ENCODE data around the gene CD2AP.
"Not testable (repeated sequence)": the region's sequence is repeated elsewhere in the genome, so short reads cannot be mapped to it uniquely, and the experiment has no call there.

CD2AP gene

GRCh38 chr6:47563162-47563561 lies 85.6 kb downstream of the CD2AP start:
- DNase-seq (ENCODE audit: low read depth, low spot score), result no peak

DNA sequence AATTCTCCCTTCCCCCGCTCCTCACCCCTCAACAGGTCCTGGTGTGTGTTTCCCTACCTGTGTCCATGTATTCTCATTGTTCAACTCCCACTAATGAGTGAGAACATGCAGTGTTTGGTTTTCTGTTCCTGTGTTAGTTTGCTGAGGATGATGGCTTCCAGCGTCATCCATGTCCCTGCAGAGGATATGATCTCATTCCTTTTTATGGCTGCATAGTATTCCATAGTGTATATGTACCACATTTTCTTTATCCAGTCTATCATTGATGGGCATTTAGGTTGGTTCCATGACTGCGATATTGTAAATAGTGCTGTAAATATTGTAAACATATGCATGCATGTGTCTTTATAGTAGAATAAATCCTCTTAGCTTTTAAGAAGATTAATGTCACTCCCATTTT lies 89.0 kb downstream of the CD2AP start:
- not testable (repeated sequence) for DNase-seq (ENCODE audit: low read depth, low spot score)

- DNase-seq (ENCODE audit: low read depth, low spot score), result no peak
These were observed 90.0 kb downstream of the CD2AP start for GRCh38 chr6:47567586-47567985.

DNA sequence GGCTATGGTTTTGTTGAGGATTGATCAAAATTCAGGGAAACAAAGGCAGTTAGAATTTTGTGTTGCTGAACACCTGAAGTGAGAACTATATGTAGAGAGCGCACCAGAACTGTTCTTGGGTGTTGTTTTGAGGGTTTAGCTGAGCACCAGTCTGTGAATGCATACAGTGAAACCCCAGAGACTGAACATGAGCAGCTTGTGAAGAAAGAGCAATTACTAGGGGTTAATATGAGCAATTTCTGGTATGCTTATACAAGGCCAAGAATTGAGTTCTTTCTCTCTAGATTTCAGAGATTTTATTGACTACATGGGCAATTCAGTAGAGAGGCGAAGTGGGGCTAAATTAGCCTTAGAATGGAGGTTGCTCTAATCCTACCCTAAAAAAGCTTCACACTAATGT lies 93.9 kb downstream of the CD2AP start:
- no peak for DNase-seq (ENCODE audit: low read depth, low spot score)

- no peak for DNase-seq (ENCODE audit: low read depth, low spot score)
These were observed 95.5 kb downstream of the CD2AP start for GRCh38 chr6:47573109-47573508.

GRCh38 chr6:47574789-47575188 lies 97.2 kb downstream of the CD2AP start:
- DNase-seq (ENCODE audit: low read depth, low spot score), result no peak

GRCh38 chr6:47579040-47579439 lies 101.5 kb downstream of the CD2AP start:
- DNase-seq (ENCODE audit: low read depth, low spot score), result no peak

DNA sequence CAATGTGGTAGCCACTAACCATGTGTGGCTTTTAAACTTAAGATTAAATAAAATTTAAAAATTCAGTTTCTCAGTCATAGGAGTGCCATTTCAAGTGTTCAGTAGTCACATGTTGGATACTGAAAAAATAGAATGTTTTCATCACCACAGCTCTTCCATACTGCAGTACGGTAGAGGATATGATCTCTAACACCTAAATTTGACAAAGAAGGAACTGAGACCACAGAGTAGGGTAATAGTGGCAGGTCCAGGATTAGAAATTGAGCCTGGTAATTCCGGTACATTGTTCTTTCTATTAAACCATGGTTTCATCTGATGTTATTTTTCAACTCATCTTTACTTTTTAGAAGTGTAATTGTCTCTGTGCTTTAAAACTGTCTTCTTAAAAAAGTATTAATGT lies 104.0 kb downstream of the CD2AP start:
- no peak for DNase-seq (ENCODE audit: low read depth, low spot score)

GRCh38 chr6:47587493-47587892 lies 109.9 kb downstream of the CD2AP start:
- DNase-seq (ENCODE audit: low read depth, low spot score), result no peak

- no peak for DNase-seq (ENCODE audit: low read depth, low spot score)
These were observed 114.7 kb downstream of the CD2AP start for GRCh38 chr6:47592131-47592840.

DNA sequence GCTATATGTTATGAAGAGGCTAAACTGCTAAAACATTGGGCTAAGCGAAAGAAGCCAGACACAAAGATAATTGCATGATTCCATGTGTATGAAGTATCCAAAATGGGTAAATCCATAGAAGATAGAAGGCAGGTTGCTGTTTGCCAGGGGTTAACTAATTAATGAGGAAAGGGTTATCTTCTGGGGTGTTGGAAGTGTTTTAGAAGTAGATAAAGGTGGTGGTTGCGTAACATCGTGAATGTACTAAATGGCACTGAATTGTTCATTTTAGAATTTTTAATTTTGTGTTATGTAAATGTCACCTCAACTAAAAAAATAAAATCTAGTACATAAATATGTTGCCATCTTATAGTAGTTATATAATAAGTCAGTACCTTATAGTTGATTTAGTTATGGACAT lies 116.4 kb downstream of the CD2AP start:
- no peak for DNase-seq (ENCODE audit: low read depth, low spot score)

- DNase-seq (ENCODE audit: low read depth, low spot score), result no peak
These were observed 118.2 kb downstream of the CD2AP start for GRCh38 chr6:47595785-47596184.

DNA sequence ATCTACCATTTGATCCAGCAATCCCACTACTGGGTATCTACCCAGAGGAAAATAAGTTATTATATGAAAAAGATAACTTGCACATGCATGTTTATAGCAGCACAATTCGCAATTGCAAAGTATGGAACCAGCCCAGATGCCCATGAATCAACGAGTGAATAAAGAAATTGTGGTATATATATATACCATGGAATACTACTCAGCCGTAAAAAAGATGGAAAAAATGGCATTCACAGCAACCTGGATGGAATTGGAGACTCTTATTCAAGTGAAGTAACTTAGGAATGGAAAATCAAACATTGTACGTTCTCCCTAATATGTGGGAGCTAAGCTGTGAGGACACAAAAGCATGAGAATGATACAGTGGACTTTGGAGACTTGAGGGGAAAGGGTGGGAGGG lies 120.8 kb downstream of the CD2AP start:
- no peak for DNase-seq (ENCODE audit: low read depth, low spot score)

DNA sequence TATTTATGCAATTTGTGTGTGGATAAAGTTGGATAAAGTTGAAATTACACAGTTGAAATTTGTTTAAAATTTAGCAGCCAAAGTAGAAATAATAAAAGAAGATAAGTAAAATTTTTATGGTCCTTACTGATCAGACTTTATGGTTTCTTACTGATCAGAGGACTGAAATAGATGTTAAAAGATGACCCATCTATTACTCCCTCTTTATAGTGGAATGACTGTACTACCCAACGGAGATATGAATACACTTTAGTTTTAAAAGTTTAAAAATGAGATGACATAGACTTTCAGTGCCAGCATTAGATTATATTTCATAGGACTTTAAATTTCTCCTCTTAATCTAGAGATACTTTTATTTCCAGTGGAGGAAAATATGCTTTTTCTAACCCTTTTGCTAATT lies 121.9 kb downstream of the CD2AP start:
- no peak for DNase-seq (ENCODE audit: low read depth, low spot score)

- no peak for DNase-seq (ENCODE audit: low read depth, low spot score)
These were observed 125.6 kb downstream of the CD2AP start for GRCh38 chr6:47603227-47603626.

GRCh38 chr6:47603995-47604394 lies 126.4 kb downstream of the CD2AP start:
- DNase-seq (ENCODE audit: low read depth, low spot score), result no peak

- no peak for DNase-seq (ENCODE audit: low read depth, low spot score)
These were observed 144.4 kb downstream of the CD2AP start for GRCh38 chr6:47621838-47622449.

DNA sequence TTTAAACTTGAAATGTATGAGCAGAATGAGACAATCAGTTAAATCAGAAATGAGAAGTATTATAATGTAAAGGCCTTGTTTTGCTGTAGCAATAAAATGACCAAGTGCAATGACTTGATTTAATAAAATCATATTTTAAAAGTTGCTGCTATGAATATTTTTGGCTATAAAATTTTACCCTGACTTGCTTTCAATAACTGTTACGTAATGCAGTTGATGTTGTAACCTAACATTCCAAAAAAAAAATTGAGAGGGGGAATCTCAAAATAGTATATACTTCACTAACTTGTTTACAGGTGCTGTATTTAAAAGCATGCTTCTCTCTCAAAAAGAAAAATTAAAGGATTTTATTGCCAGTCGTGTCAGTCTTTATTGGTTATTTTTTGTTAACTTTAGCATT lies 149.2 kb downstream of the CD2AP start:
- no peak for DNase-seq (ENCODE audit: low read depth, low spot score)

DNA sequence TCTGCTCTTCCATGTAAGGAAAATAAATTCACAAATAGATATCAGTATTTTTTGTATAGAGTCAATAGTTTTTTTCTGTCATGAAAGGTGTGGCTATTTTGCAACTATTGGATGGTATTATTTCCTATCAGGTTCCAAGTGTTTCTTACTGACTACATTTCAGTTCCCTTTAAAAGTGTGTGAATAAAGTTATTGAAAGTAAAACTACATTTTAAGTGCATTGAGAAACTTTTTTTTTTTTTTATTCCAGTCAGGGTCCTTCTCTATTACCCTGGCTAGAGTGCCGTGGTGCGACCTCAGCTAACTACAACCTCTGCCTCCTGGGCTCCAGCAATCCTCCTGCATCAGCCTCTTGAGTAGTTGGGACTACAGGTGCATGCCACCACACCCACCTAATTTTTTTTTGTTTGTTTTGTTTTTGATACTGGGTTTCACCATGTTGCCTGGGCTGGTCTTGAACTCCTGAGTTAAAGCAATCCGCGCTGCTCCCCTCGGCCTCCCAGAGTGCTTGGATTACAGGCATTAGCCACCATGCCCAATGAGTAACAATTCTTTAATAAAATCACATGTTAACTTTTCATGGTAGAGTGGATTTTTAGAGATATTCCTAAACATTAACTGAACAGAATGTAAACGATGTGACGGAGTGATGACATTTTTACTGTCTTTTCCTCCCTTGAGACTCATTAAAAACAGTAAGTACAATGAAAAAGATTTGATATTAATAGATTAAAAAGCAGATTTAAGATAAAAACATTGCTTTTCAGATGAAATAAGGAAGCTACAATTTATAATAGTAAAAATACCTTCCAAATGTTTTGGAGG lies 151.1 kb downstream of the CD2AP start:
- DNase-seq (ENCODE audit: low read depth, low spot score), result no peak

DNA sequence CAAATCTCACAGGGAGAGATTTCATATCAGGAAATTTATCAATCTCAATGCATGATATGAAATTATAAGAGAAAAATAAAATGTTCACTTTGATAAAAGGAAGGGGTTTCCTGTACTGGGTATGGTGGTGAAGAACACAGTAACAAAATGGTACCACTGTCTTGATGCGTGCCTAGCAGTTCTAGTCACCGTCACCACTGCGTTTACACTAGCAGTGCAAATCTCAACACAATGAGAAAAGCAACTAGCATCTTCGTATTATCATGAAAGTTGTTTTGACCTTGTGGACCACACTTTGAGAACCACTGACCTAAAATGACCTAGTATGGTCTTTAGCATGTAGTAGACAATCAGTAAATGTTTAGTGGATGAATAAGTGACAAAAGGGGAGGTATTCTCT lies 152.4 kb downstream of the CD2AP start:
- DNase-seq (ENCODE audit: low read depth, low spot score), result no peak

- DNase-seq (ENCODE audit: low read depth, low spot score), result no peak
These were observed 153.0 kb downstream of the CD2AP start for GRCh38 chr6:47630587-47630986.

DNA sequence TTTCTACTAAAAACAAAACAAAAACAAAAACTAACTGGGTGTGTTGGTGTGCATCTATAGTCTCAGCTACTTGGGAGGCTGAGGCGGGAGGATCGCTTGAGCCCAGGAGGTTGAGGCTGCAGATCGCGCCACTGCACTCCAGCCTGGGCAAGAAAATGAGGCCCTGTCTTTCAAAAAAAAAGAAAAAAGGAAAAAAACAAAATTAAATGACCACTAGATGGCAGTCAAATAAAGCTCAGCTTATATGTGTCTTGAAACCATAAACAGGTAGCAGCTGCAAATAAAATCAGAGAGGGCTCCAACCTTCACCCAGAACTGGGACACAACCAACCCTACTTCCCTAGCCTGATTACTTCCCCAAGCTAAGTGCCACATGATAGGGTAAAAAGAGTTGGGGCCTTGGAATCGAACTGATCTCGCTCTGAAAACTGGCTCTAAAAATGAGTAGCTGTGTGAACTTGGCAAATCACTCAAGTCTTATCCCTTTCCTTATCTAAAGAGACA lies 153.7 kb downstream of the CD2AP start:
- DNase-seq (ENCODE audit: low read depth, low spot score), result peak; percentile 21

DNA sequence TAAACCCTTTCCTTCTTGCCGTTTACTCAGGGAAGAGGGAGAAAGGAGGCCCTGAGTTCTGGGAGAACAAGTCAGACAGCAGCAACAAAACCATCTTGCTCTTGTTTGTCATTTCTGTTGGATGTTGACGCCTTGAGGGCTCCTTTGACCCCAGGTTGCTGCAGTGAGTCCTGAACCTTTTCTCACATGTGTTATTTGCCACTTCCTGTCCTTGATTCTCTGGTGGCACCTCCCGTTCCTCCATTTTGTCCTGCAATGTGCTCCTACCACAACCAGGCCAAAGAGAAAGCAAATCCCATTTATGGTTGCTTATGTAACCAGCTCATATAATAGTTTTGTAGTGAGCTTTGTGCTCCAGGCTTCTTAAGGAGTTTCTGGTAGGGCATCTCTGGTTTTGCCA lies 154.2 kb downstream of the CD2AP start:
- DNase-seq (ENCODE audit: low read depth, low spot score), result no peak

Data from smooth muscle cell of the brain vasculature (primary cell).